Measurements from ENCODE around the gene COL16A1.

Gene COL16A1

GRCh38 chr1:31672986-31673385, 30.8 kb downstream of the COL16A1 start:
- Histone ChIP-seq H3K9me2 (replicated peaks; ENCODE audit: insufficient read depth, low read length) (no peaks in the 10 kb centered on the region), H2AFZ (ENCODE audit: low read length) (no peak overlapping the region), H3K9ac (ENCODE audit: low read length) (no peak overlapping the region), H3K4me1 (ENCODE audit: low read length) (0 out of 2 replicates have a peak, but pooled peaks cover 3% of the 10 kb centered on the region), H3K4me2 (ENCODE audit: low read depth, low read length) (no peak overlapping the region), H3K27ac (ENCODE audit: low read length) (no peak overlapping the region), H3K27me3 (replicated peaks; ENCODE audit: insufficient read depth, low read length) (peaks cover 97% of the 10 kb centered on the region), H3K36me3 (replicated peaks; ENCODE audit: insufficient read depth, low read length) (no peaks in the 10 kb centered on the region), H3F3A (ENCODE audit: insufficient read depth, low read length) (no peaks in the 10 kb centered on the region), H3K9me3 (replicated peaks; ENCODE audit: insufficient read depth, low read length) (no peaks in the 10 kb centered on the region), H3K79me2 (ENCODE audit: low read length) (no peaks in the 10 kb centered on the region), H3K4me3 (ENCODE audit: low read length) (no peak overlapping the region), H4K20me1 (ENCODE audit: insufficient read depth, low read length) (no peaks in the 10 kb centered on the region)
- TF ChIP-seq, protein P1, sequence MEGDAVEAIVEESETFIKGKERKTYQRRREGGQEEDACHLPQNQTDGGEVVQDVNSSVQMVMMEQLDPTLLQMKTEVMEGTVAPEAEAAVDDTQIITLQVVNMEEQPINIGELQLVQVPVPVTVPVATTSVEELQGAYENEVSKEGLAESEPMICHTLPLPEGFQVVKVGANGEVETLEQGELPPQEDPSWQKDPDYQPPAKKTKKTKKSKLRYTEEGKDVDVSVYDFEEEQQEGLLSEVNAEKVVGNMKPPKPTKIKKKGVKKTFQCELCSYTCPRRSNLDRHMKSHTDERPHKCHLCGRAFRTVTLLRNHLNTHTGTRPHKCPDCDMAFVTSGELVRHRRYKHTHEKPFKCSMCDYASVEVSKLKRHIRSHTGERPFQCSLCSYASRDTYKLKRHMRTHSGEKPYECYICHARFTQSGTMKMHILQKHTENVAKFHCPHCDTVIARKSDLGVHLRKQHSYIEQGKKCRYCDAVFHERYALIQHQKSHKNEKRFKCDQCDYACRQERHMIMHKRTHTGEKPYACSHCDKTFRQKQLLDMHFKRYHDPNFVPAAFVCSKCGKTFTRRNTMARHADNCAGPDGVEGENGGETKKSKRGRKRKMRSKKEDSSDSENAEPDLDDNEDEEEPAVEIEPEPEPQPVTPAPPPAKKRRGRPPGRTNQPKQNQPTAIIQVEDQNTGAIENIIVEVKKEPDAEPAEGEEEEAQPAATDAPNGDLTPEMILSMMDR (IDR thresholded peaks at IDR 0.05; ENCODE audit: low read length): no peak
- TF ChIP-seq EZH2 (optimal IDR thresholded peaks at IDR 0.05; ENCODE audit: low read depth, low read length): no peak
- TF ChIP-seq EZH2phosphoT487 (IDR thresholded peaks at IDR 0.05; ENCODE audit: low read length): no peak
- no peak for DNase-seq

GRCh38 chr1:31671561-31672201, 32.1 kb downstream of the COL16A1 start:
- no peak overlapping the region for H2AFZ ChIP-seq (ENCODE audit: low read length)
- H4K20me1 ChIP-seq (ENCODE audit: insufficient read depth, low read length): no peaks in the 10 kb centered on the region
- TF ChIP-seq EZH2phosphoT487 (IDR thresholded peaks at IDR 0.05; ENCODE audit: low read length) (no peak), EZH2 (optimal IDR thresholded peaks at IDR 0.05; ENCODE audit: low read depth, low read length) (no peak)
- TF ChIP-seq, protein P1 (IDR thresholded peaks at IDR 0.05; ENCODE audit: low read length): no peak

GRCh38 chr1:31671147-31671546, 32.7 kb downstream of the COL16A1 start:
- Histone ChIP-seq H3K4me3 (ENCODE audit: low read length) (no peak overlapping the region), H3F3A (ENCODE audit: insufficient read depth, low read length) (no peaks in the 10 kb centered on the region), H3K27me3 (replicated peaks; ENCODE audit: insufficient read depth, low read length) (peaks cover 89% of the 10 kb centered on the region), H3K9me3 (replicated peaks; ENCODE audit: insufficient read depth, low read length) (no peaks in the 10 kb centered on the region), H3K4me2 (ENCODE audit: low read depth, low read length) (no peak overlapping the region), H3K9me2 (replicated peaks; ENCODE audit: insufficient read depth, low read length) (no peaks in the 10 kb centered on the region), H2AFZ (ENCODE audit: low read length) (no peak overlapping the region), H3K27ac (ENCODE audit: low read length) (no peak overlapping the region), H3K9ac (ENCODE audit: low read length) (no peak overlapping the region), H4K20me1 (ENCODE audit: insufficient read depth, low read length) (no peaks in the 10 kb centered on the region), H3K36me3 (replicated peaks; ENCODE audit: insufficient read depth, low read length) (no peaks in the 10 kb centered on the region), H3K79me2 (ENCODE audit: low read length) (no peaks in the 10 kb centered on the region), H3K4me1 (ENCODE audit: low read length) (0 out of 2 replicates have a peak, but pooled peaks cover 3% of the 10 kb centered on the region)
- DNase-seq: no peak
- no peak for TF ChIP-seq EZH2phosphoT487 (IDR thresholded peaks at IDR 0.05; ENCODE audit: low read length)
- no peak for TF ChIP-seq EZH2 (optimal IDR thresholded peaks at IDR 0.05; ENCODE audit: low read depth, low read length)
- TF ChIP-seq, protein P1 (IDR thresholded peaks at IDR 0.05; ENCODE audit: low read length): no peak

More at GRCh38 chr1:31671561-31672201, 32.1 kb downstream of the COL16A1 start:
- Histone ChIP-seq H3K9me2 (replicated peaks; ENCODE audit: insufficient read depth, low read length) (no peaks in the 10 kb centered on the region), H3K4me3 (ENCODE audit: low read length) (no peak overlapping the region), H3K4me1 (ENCODE audit: low read length) (0 out of 2 replicates have a peak, but pooled peaks cover 3% of the 10 kb centered on the region), H3K79me2 (ENCODE audit: low read length) (no peaks in the 10 kb centered on the region), H3K27me3 (replicated peaks; ENCODE audit: insufficient read depth, low read length) (peaks cover 94% of the 10 kb centered on the region), H3K36me3 (replicated peaks; ENCODE audit: insufficient read depth, low read length) (no peaks in the 10 kb centered on the region), H3F3A (ENCODE audit: insufficient read depth, low read length) (no peaks in the 10 kb centered on the region), H3K27ac (ENCODE audit: low read length) (no peak overlapping the region), H3K9ac (ENCODE audit: low read length) (no peak overlapping the region), H3K4me2 (ENCODE audit: low read depth, low read length) (no peak overlapping the region), H3K9me3 (replicated peaks; ENCODE audit: insufficient read depth, low read length) (no peaks in the 10 kb centered on the region)
- DNase-seq: no peak

Data from MM.1S (cell line).